MM.1S (cell line): ENCODE results near the gene ZBTB34.

Source experiments
- DNase-seq: peaks from one replicate; pipeline ENCODE4 v3.0.0-alpha.2; 2015
- H2AFZ ChIP-seq: fragments of 300-600 bp; sonication (generic); 2 replicates; pipeline ENCODE4 v1.6.0; 2016; ENCODE audit warnings: antibody characterized with exemption, low read length
- H3F3A ChIP-seq: fragments of 300-600 bp; sonication (generic); 2 replicates; pipeline ENCODE4 v1.6.1; 2016; ENCODE audit warnings: mild to moderate bottlenecking, antibody characterized with exemption, low read length, moderate library complexity, mixed read lengths; ENCODE audit not compliant: insufficient read depth
- H3K27ac ChIP-seq: fragments of 300-600 bp; sonication (generic); 2 replicates; pipeline ENCODE4 v1.5.1; 2016; ENCODE audit warnings: mild to moderate bottlenecking, low read length
- H3K27me3 ChIP-seq: fragments of 300-600 bp; sonication (generic); replicated peaks from 2 replicates; pipeline ENCODE4 v1.6.0; 2016; ENCODE audit warnings: low read length; ENCODE audit not compliant: insufficient read depth
- H3K36me3 ChIP-seq: fragments of 300-600 bp; sonication (generic); replicated peaks from 2 replicates; pipeline ENCODE4 v1.6.1; 2016; ENCODE audit warnings: mild to moderate bottlenecking, low read length, mixed read lengths; ENCODE audit not compliant: insufficient read depth
- H3K4me1 ChIP-seq: fragments of 300-600 bp; sonication (generic); 2 replicates; pipeline ENCODE4 v1.6.1; 2016; ENCODE audit warnings: low read length, mixed read lengths
- H3K4me2 ChIP-seq: fragments of 300-600 bp; sonication (generic); 2 replicates; pipeline ENCODE4 v1.6.0; 2016; ENCODE audit warnings: low read depth, low read length
- H3K4me3 ChIP-seq: fragments of 300-600 bp; sonication (generic); 2 replicates; pipeline ENCODE4 v1.5.1; 2016; ENCODE audit warnings: low read length, mixed read lengths
- H3K79me2 ChIP-seq: fragments of 300-600 bp; sonication (generic); 2 replicates; pipeline ENCODE4 v1.6.1; 2016; ENCODE audit warnings: mixed run types, low read length, mixed read lengths
- H3K9ac ChIP-seq: fragments of 300-600 bp; sonication (generic); 2 replicates; pipeline ENCODE4 v1.6.1; 2016; ENCODE audit warnings: low read length, mixed read lengths
- H3K9me2 ChIP-seq: fragments of 300-600 bp; sonication (generic); replicated peaks from 2 replicates; pipeline ENCODE4 v1.6.1; 2016; ENCODE audit warnings: mild to moderate bottlenecking, low read length, mixed read lengths; ENCODE audit not compliant: insufficient read depth
- H3K9me3 ChIP-seq: fragments of 300-600 bp; sonication (generic); replicated peaks from 2 replicates; pipeline ENCODE4 v1.6.1; 2016; ENCODE audit warnings: mild to moderate bottlenecking, low read length, mixed read lengths; ENCODE audit not compliant: insufficient read depth
- H4K20me1 ChIP-seq: fragments of 300-600 bp; sonication (generic); 2 replicates; pipeline ENCODE4 v1.6.1; 2016; ENCODE audit warnings: mild to moderate bottlenecking, low read length, moderate library complexity, mixed read lengths; ENCODE audit not compliant: insufficient read depth
- EZH2 ChIP-seq: fragments of 300-600 bp; sonication (generic); optimal IDR thresholded peaks from 2 replicates; pipeline ENCODE3; 2017; ENCODE audit warnings: low read depth, mild to moderate bottlenecking, antibody characterized with exemption, low read length, mixed read lengths
- EZH2phosphoT487 ChIP-seq: fragments of 300-600 bp; sonication (generic); IDR thresholded peaks from 2 replicates; pipeline ENCODE4 v1.6.1; 2018; ENCODE audit warnings: antibody characterized with exemption, low read length
- TF ChIP-seq, protein P1 (sequence below): fragments of 300-600 bp; sonication (generic); IDR thresholded peaks from 2 replicates; pipeline ENCODE4 v1.5.1; 2016; ENCODE audit warnings: antibody characterized with exemption, low read length, mixed read lengths

The ZBTB34 gene

DNA sequence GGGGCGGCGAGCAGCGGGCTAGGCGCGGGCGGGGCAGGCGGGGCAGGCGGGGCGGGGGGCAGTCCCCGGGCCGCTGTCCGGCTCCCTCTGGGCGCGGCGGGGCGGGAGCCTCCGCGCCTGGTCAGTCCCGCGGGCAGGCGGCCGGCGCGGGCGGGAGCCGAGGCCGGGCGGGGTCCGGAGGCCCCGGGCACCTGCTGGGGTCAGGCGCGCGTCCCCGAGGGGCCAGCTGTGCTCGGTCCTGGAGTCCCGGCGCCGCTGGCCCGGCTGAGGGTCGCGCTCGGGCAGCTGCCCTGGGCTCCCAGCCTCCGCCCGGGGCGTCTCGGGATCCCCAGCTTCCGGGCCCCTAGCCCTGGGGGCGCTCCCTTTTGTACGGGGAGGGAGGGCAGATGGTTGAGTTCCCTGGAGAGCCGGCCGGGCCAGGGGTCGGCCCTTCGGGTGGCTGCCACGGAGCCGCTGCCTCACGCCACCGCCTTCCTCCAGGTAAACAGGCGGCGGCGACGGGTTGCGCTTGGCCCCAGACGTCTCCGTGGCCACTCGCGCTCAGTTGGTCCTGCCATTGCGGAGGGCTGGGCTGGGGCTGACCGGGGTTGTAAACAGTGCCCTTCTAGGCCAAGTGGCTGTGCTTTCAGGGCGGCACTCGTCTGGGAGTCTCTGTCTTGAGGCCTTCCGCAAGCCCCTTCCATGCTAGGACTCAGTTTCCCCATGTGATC lies 473 bp downstream of the ZBTB34 start:
- H3K27me3 ChIP-seq = no peaks in the 10 kb centered on the region
- no peak for TF ChIP-seq EZH2
- no peak for TF ChIP-seq EZH2phosphoT487
- TF ChIP-seq, protein P1, sequence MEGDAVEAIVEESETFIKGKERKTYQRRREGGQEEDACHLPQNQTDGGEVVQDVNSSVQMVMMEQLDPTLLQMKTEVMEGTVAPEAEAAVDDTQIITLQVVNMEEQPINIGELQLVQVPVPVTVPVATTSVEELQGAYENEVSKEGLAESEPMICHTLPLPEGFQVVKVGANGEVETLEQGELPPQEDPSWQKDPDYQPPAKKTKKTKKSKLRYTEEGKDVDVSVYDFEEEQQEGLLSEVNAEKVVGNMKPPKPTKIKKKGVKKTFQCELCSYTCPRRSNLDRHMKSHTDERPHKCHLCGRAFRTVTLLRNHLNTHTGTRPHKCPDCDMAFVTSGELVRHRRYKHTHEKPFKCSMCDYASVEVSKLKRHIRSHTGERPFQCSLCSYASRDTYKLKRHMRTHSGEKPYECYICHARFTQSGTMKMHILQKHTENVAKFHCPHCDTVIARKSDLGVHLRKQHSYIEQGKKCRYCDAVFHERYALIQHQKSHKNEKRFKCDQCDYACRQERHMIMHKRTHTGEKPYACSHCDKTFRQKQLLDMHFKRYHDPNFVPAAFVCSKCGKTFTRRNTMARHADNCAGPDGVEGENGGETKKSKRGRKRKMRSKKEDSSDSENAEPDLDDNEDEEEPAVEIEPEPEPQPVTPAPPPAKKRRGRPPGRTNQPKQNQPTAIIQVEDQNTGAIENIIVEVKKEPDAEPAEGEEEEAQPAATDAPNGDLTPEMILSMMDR = no peak
- H3K4me3 ChIP-seq = peak overlapping the region; percentile 81
- H2AFZ ChIP-seq = peak overlapping the region; percentile 59
- H3K9me2 ChIP-seq = no peaks in the 10 kb centered on the region
- peak overlapping the region; percentile 59; the same call in 1 of the 2 replicates for H3K9ac ChIP-seq
- DNase-seq = peak; percentile 16
- peak overlapping the region; percentile 99 for H3K4me2 ChIP-seq
- H3F3A ChIP-seq = no peaks in the 10 kb centered on the region; the same call in 1 of the 2 replicates
- no peaks in the 10 kb centered on the region for H4K20me1 ChIP-seq
- no peaks in the 10 kb centered on the region for H3K9me3 ChIP-seq
- peaks cover 14% of the 10 kb centered on the region for H3K4me1 ChIP-seq
- H3K79me2 ChIP-seq = peaks cover 29% of the 10 kb centered on the region
- H3K36me3 ChIP-seq = no peaks in the 10 kb centered on the region
- H3K27ac ChIP-seq = no peak overlapping the region

DNA sequence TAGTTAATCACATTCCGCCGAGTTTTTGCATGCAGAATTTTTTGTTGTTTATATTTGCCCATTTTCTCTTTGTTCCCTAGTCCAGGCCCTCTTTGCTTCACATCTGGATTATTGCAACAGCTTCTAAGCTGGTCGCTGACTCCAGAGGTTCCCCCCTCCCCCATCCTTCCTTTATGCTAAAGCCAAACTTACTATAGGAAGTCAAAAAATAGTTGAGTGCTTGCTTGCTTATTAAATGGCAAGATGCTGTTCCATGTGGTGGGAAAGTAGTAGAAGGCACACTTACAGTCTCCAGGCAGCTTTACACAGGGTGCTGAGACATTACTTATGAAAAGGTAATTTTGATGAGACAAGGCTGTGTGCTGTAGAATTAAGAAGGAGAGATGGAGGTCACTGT lies 1.3 kb downstream of the ZBTB34 start:
- Histone ChIP-seq H3K4me1 (peaks cover 14% of the 10 kb centered on the region), H3K79me2 (peaks cover 32% of the 10 kb centered on the region), H4K20me1 (no peaks in the 10 kb centered on the region), H3K9ac (peak overlapping the region; percentile 59; the same call in 1 of the 2 replicates), H3K27me3 (no peaks in the 10 kb centered on the region), H2AFZ (no peak overlapping the region), H3K4me3 (peak overlapping the region; percentile 81), H3K27ac (no peak overlapping the region), H3K36me3 (no peaks in the 10 kb centered on the region), H3F3A (no peaks in the 10 kb centered on the region; the same call in 1 of the 2 replicates), H3K9me3 (no peaks in the 10 kb centered on the region), H3K9me2 (no peaks in the 10 kb centered on the region), H3K4me2 (peak overlapping the region; percentile 99)
- TF ChIP-seq EZH2 = no peak
- TF ChIP-seq, protein P1 = no peak
- no peak for TF ChIP-seq EZH2phosphoT487
- no peak for DNase-seq

DNA sequence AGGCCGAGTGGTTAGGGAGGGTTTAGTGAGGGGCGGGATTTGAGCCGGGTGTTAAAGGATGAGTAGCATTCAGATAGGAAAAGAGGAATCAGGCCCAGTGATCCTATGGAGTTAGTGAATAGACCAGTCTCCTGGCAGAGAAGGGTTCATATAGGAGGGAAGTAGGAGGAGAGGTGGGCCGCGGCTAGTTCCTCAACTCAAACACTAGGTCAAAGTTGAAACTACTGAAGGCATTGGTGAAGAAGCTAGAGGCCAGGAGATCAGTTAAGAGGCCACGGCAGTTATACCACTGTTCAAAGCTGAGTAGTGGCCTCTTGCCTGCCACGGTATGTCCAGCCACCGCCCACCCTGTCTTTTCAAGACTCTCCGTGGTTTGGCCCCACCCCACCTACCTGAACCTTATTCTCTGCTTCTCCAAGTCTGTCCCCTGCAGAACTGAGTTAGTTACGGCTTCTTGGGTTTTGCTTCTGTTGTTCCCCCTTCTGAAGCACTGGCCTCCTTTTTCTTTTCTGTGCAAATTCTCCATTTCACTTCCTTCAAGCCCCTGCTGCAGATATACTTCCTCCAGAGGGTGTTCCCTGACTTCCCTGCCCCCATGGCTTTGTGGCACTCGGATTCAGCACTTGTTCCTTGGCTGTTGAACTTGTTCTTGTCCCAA lies 1.8 kb downstream of the ZBTB34 start:
- Histone ChIP-seq H3K36me3 (no peaks in the 10 kb centered on the region), H3K4me1 (peaks cover 14% of the 10 kb centered on the region), H4K20me1 (no peaks in the 10 kb centered on the region), H3K4me2 (peak overlapping the region; percentile 99; the same call in 1 of the 2 replicates), H2AFZ (no peak overlapping the region), H3K9me2 (no peaks in the 10 kb centered on the region), H3K4me3 (peak overlapping the region; percentile 81; the same call in 1 of the 2 replicates), H3F3A (no peaks in the 10 kb centered on the region; the same call in 1 of the 2 replicates), H3K27ac (no peak overlapping the region), H3K27me3 (no peaks in the 10 kb centered on the region), H3K79me2 (peaks cover 35% of the 10 kb centered on the region), H3K9ac (no peak overlapping the region), H3K9me3 (no peaks in the 10 kb centered on the region)
- TF ChIP-seq EZH2phosphoT487 (no peak), EZH2 (no peak)
- TF ChIP-seq, protein P1 = no peak
- no peak for DNase-seq
